Cardiac septum (tissue), 1 donor: ENCODE data around the gene PIM3. TPM values are rescaled to one million over a fixed set of nuclear protein-coding genes. Genes with fewer than 3 reads are reported as not detected.

Experiments
- DNase-seq: peaks from one replicate; pipeline ENCODE4 v3.0.0-alpha.2; 2020; ENCODE audit warnings: low spot score
- intact Hi-C: fragments of 100-400 bp; cut with DNase I; formaldehyde crosslinking; loops from one replicate; pipeline ENCODE4 v1.14.0; 2022
- total RNA-seq: library from RNA; stranded (reverse); fragmentation: NEBNext Ultra II Directional; extraction: Animal tissue kit (Norgen Biotek cat#: 25700); gene quantifications from one replicate; pipeline ENCODE4 v1.2.1, GENCODE V29; 2021
- donor health status: DM: no; HTN: no; CAD: no.

The PIM3 gene
- total RNA-seq, 1 donor from 2014 or later: 31.3 TPM

GRCh38 chr22:49926916-49927315, 33.7 kb upstream of the PIM3 start:
- intact Hi-C loops: no loop called here
- DNase-seq: no peak

- intact Hi-C loops: no loop called here
Measured at GRCh38 chr22:49927483-49928184, 32.9 kb upstream of the PIM3 start.

GRCh38 chr22:49928185-49928495, 32.4 kb upstream of the PIM3 start:
- DNase-seq: no peak
- intact Hi-C loops: no loop called here

More at GRCh38 chr22:49927483-49928184, 32.9 kb upstream of the PIM3 start:
- DNase-seq: no peak

- intact Hi-C loops: loop anchor here (1.0 kb wide), 1 partner anchor 102 kb away; no protein-coding TSS in a partner anchor
- DNase-seq: no peak
Measured at GRCh38 chr22:49928555-49929210, 31.9 kb upstream of the PIM3 start.

- intact Hi-C loops: loop anchor here (1.0 kb wide), 1 partner anchor 101 kb away; no protein-coding TSS in a partner anchor
- DNase-seq: peak; percentile 84
Measured at GRCh38 chr22:49929211-49929979, 31.2 kb upstream of the PIM3 start.

- no peak for DNase-seq
Measured at GRCh38 chr22:49929994-49930575, 30.5 kb upstream of the PIM3 start.

GRCh38 chr22:49930596-49931412, 29.8 kb upstream of the PIM3 start:
- peak; percentile 87 for DNase-seq
- intact Hi-C loops: loop anchor here (5.0 to 10.0 kb wide), 3 partner anchors 61 to 274 kb away; partner anchors contain the start of gene SELENOO

More at GRCh38 chr22:49929994-49930575, 30.5 kb upstream of the PIM3 start:
- intact Hi-C loops: loop anchor here (1.0 to 10.0 kb wide), 4 partner anchors 62 to 275 kb away; partner anchors contain the start of gene SELENOO

- intact Hi-C loops: loop anchor here (5.0 to 10.0 kb wide), 3 partner anchors 59 to 271 kb away; partner anchors contain the start of gene SELENOO
Measured at GRCh38 chr22:49933236-49934159, 27.1 kb upstream of the PIM3 start.

GRCh38 chr22:49934160-49934890, 26.2 kb upstream of the PIM3 start:
- intact Hi-C loops: loop anchor here (5.0 to 10.0 kb wide), 3 partner anchors 58 to 270 kb away; partner anchors contain the start of gene SELENOO
- DNase-seq: peak; percentile 89

More at GRCh38 chr22:49933236-49934159, 27.1 kb upstream of the PIM3 start:
- peak; percentile 78 for DNase-seq

- DNase-seq: peak; percentile 96
- intact Hi-C loops: loop anchor here (5.0 to 10.0 kb wide), 3 partner anchors 57 to 270 kb away; partner anchors contain the start of gene SELENOO
Measured at GRCh38 chr22:49934891-49935557, 25.5 kb upstream of the PIM3 start.

- intact Hi-C loops: loop anchor here (10.0 kb wide), 1 partner anchor 269 kb away; the partner anchor contains the start of gene SELENOO
- no peak for DNase-seq
Measured at GRCh38 chr22:49935561-49935960, 25.0 kb upstream of the PIM3 start.

- intact Hi-C loops: loop anchor here (2.0 to 10.0 kb wide), 3 partner anchors 25 to 269 kb away; partner anchors contain the start of genes PIM3 and SELENOO
- DNase-seq: peak; percentile 98
Measured at GRCh38 chr22:49936018-49936972, 24.3 kb upstream of the PIM3 start.

GRCh38 chr22:49936973-49937757, 23.4 kb upstream of the PIM3 start:
- intact Hi-C loops: loop anchor here (2.0 to 10.0 kb wide), 3 partner anchors 24 to 268 kb away; partner anchors contain the start of genes PIM3 and SELENOO
- peak; percentile 82 for DNase-seq
